ENCODE measurements around the gene CTSC.

Gene CTSC

GRCh38 chr11:88315015-88315414 is 22.5 kb downstream of the CTSC start:
- DNase-seq, result no peak

GRCh38 chr11:88313441-88313840 is 24.1 kb downstream of the CTSC start:
- DNase-seq, result no peak

GRCh38 chr11:88312628-88313027 is 24.9 kb downstream of the CTSC start:
- no peak for DNase-seq

GRCh38 chr11:88310246-88310645 is 27.3 kb downstream of the CTSC start:
- DNase-seq, result no peak

GRCh38 chr11:88308576-88308975 is 29.0 kb downstream of the CTSC start:
- no peak for DNase-seq

- no peak for DNase-seq
Measured at GRCh38 chr11:88307749-88308425, 29.6 kb downstream of the CTSC start.

- no peak for DNase-seq
Measured at GRCh38 chr11:88306785-88307184, 30.8 kb downstream of the CTSC start.

GRCh38 chr11:88305430-88305829 is 32.1 kb downstream of the CTSC start:
- no peak for DNase-seq

- DNase-seq, result no peak
Measured at GRCh38 chr11:88304352-88304751, 33.2 kb downstream of the CTSC start.

- no peak for DNase-seq
Measured at GRCh38 chr11:88303037-88303436, 34.5 kb downstream of the CTSC start.

GRCh38 chr11:88301488-88302140 is 35.9 kb downstream of the CTSC start:
- no peak for DNase-seq

- no peak for DNase-seq
Measured at GRCh38 chr11:88300888-88301487, 36.5 kb downstream of the CTSC start.

- DNase-seq, result no peak
Measured at GRCh38 chr11:88297863-88298262, 39.7 kb downstream of the CTSC start.

- peak; percentile 32 for DNase-seq
Measured at GRCh38 chr11:88297421-88297820, 40.1 kb downstream of the CTSC start.

GRCh38 chr11:88295028-88295427 is 42.5 kb downstream of the CTSC start:
- DNase-seq, result no peak

GRCh38 chr11:88293931-88294330 is 43.6 kb downstream of the CTSC start:
- no peak for DNase-seq

GRCh38 chr11:88292171-88292843 is 45.2 kb downstream of the CTSC start:
- DNase-seq, result peak; percentile 78

- DNase-seq, result no peak
Measured at GRCh38 chr11:88288560-88288959, 49.0 kb downstream of the CTSC start.

- no peak for DNase-seq
Measured at GRCh38 chr11:88284336-88285050, 53.0 kb downstream of the CTSC start.

GRCh38 chr11:88282747-88283515 is 54.6 kb downstream of the CTSC start:
- no peak for DNase-seq

GRCh38 chr11:88281317-88281712 is 56.2 kb downstream of the CTSC start:
- no peak for DNase-seq

GRCh38 chr11:88280673-88281316 is 56.7 kb downstream of the CTSC start:
- peak; percentile 16 for DNase-seq
